HG02970 (cell line): ENCODE data around the gene PTCH2.
"Not testable (repeated sequence)": the region's sequence is repeated elsewhere in the genome, so short reads cannot be mapped to it uniquely, and the experiment has no call there.

Experiments
- ATAC-seq: cut with Tn5 transposase; IDR thresholded peaks from one replicate; pipeline ENCODE4 v1.9.1; 2021; ENCODE audit warnings: mild to moderate bottlenecking, moderate library complexity, moderate number of reproducible peaks; ENCODE audit not compliant: unreplicated experiment, low FRiP score

PTCH2 gene

GRCh38 chr1:44847845-44848244 is 4.8 kb upstream of the PTCH2 start:
- ATAC-seq = no peak

DNA sequence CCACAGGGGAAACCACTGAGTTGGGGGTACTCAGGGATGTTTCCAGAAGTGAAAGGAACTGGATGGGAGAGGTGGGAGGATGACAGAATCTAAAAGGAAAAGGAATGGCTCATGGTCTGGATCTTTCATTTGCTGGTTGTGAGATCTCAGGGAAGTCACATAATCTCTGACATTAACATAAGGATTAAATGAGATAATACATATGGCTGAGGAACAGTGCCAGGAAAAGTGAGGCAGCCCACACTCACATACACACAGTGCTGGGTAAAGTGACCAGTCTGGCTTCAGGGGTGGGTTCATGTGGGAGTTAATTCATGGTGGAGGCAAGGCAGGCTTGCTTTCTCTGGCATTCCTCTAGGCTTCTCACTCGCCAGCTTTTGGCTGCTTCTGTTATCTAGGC is 3.9 kb upstream of the PTCH2 start:
- no peak for ATAC-seq

DNA sequence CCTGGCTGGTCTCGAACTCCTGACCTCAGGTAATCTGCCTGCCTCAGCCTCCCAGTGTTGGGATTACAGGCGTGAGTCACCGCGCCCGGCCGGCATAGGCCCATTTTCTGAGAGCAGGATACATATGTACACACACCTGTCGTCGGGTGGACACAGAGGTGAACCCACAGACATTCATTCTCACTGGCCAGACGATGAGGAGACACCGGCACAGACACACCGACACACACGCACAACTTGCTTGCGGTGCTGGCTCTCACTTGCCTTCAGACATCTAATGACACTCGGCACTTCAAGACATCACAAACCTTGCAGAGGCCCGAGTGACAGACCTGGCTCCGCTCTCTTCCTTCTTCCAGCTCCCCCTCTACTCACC is 579 bp downstream of the PTCH2 start:
- ATAC-seq = no peak

GRCh38 chr1:44839576-44839975 is 3.5 kb downstream of the PTCH2 start:
- no peak for ATAC-seq

- ATAC-seq = not testable (repeated sequence)
Observed at GRCh38 chr1:44838294-44838693, 4.8 kb downstream of the PTCH2 start.

DNA sequence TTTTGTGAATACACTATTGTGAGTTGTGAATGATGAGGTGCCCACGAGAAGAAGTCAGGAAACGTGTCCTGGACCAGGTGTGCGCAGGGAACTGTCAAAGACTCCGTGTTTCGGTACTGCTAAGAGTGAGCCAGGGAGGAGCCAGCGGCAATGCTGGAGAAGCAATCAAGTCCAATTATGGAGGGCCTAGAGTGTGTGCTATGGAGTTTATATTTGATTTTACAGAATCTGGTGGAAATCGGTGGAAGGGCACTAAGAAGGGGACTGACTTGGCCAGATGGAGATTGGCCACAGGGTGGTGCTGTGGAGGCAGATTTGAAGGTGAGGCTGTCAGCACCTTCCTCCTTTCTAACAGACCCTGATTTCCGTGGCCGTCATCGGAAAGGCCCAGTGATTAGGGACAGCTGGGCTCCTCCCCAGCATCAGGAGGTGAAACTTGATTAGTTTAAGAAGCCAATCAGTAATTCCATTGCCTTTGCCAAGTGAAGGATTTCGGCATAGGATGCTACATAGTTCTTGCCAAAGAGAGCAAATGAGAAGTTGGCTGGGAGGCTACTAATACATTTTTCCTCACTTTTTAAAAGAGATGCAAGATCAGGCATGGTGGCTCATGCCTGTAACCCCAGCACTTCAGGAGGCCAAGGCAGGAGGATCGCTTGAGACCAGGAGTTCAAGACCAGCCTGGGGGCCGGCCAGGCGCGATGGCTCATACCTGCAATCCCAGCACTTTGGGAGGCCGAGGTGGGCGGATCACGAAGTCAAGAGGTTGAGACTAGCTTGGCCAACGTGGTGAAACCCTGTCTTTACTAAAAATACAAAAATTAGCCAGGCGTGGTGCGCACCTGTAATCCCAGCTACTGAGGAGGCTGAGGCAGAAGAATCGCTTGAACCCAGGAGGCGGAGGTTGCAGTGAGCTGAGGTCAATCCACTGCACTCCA is 7.0 kb downstream of the PTCH2 start:
- ATAC-seq = no peak

DNA sequence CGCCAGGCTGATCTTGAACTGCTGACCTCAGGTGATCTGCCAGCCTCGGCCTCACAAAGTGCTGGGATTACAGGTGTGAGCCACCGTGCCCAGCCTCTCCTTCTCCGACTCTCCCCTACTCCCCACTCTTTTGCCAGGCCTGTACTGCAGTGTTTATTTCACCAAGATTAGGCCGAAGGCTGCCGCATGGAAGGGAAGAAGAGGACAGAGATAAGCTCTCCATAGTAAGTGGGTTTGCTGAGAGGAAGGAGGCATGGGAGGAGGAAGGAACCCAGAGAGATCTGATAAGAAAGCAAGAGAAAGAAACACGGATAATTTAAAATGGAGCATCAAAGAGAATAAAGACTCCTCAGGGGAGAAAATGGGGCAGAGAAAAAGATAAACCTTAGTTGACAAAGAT is 8.7 kb downstream of the PTCH2 start:
- no peak for ATAC-seq

- no peak for ATAC-seq
Observed at GRCh38 chr1:44832056-44832705, 10.9 kb downstream of the PTCH2 start.

GRCh38 chr1:44831516-44831915 is 11.5 kb downstream of the PTCH2 start:
- no peak for ATAC-seq

DNA sequence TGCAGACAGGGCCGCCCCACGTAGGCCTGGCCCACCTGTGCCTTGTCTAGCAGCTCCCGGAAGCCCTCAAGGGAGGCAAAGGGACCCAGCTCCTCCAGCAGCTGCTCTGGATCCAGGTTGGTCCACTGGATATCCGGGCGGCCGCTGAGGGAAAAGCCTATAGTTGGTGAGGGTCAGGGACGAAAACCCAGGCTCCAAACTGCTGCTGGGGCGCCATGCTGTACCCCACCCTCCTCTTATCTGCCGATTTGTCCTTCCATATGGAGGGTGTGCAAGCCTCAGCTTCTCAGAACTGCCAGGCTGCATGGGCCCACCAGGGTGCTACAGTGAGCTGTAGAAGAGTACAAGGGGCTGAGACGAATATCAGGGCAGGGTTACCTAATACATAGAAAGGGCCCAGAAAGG is 12.2 kb downstream of the PTCH2 start:
- ATAC-seq = no peak

DNA sequence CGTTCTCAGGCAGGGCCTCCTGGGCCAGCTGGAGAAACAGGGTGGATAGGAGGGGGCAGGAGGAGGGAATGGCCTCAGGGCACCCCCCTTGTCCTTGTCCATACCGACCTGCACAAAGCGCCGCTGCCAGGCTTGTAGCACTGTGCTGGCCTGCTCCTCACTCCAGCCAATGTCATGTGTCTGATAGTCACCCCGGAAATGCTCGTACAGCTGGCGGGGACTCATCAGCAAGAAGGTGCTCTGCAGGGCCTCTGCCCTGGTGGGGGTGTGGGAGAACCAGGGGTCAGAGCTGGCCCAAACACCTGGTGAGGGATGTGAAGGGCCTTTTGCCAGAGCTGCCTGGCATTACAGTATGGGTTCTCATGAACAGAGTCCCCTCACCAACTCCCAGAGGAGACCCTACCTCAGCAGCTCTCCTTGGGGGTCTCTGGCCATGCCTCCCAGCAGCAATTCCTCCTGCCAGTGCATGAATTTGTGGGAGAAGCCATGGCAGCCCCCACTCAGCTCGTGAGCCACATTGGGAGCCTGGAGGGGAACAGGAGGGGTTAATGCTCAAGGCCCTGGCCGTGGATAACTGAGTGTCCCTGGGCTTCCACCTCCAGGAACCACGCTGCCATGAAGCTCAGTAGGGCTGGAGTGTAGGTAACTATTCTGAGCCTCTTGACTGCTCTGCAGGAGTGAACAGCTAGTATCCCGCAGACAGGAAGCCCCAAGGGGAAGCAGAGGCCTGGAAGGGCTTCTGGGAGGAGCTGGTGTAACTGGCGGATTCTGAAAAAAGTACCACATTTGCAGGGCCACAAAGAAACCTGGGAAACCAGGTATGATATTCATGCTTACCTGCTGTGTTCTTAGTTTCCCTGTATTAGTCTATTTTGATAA is 13.3 kb downstream of the PTCH2 start:
- no peak for ATAC-seq

DNA sequence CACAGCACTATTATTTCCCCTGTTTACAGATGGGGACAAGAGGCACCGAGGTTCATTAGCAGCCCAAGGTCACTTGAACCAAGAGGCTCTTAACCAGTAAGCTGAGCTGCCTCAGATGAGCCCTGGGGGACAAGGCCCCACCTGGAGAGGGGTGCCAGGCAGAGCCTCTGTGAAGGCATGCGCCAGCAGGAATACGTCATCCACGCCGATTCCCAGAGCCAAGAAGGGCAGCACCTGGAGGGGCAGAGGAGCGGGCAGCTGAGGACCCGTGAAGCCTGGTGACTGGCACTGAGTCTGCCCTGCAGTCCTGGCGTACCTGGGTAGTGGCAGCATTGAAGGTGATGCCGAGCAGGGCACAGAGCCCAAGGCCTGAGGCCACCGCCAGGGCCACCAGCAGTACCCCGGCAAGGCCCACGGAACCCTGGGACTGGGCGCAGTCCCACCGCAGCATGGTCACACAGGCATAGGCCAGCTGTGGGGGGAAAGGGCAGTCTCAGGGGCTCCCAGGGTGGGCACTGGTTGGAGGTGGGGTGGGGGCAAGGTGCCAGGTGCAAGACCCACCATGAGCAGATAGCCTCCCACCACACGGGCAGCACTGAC is 14.1 kb downstream of the PTCH2 start:
- ATAC-seq = no peak

DNA sequence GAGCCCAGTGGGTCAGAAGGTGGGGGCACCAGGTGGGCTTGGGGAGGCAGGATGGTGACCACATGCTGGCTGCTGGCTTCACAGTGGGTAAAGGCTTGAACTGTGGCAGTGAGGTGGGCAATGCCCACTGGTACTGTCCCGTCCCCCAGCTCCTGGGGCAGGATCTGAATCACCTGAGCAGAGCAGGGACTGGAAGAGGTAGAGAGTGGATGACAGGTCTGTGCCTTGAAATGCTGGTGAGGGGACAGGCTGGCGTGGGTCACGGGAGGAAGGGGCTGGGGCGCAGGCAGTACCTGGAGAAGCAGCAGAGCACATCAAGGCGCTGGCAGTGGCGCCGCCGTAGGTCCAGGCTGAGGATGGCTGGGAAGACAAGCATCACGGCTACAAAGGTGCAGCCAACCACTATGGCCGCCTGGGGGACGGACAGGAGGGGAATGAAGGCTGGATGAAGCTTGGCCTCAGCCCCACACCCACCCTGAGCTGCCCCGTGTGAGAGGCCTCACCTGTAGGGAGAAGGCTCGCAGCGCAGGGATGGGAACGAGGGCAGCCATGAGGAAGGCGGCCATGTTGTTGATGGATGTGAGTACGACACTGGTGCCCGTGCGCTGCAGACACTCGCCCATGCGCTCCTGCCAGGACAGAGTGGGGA is 14.9 kb downstream of the PTCH2 start:
- no peak for ATAC-seq

DNA sequence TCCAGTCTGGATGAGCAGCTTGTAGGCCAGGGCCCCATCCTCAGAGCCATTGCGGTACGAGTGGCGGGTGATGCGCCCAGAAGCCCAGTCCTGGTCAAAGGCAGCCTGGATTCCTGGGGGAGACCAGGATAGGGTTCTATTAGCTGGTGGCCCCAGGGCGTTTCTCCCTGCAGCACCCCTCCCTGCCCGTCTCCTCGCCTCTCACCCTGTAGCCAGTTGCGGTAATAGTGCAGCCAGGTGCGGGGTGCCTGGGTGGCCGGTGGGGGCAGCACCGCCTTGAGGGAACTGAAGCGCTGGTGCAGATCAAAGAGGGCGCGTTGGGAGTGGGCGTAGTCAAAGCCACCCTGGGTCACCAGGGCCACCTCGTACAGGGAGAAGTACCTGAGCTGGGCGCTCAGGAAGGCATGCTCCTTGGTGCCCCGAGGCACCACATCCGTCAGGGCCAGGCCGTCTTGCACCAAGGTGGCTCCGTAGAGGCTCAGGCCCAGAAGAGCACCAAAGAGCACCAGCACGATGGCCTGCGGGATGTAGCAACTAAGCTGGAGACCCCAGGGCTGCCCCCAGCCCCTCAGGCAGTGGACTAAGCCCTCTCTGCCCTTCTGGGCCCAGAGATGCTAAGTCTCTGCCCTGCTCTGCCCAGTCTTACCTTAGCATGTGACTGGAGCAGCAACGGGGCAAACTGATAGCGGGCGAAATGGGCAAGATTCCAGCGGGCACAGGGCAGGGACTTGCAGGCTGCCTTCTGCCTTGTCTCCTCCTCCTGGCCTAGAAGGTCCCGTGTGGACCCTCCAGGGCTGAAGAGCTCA is 15.7 kb downstream of the PTCH2 start:
- ATAC-seq = no peak

DNA sequence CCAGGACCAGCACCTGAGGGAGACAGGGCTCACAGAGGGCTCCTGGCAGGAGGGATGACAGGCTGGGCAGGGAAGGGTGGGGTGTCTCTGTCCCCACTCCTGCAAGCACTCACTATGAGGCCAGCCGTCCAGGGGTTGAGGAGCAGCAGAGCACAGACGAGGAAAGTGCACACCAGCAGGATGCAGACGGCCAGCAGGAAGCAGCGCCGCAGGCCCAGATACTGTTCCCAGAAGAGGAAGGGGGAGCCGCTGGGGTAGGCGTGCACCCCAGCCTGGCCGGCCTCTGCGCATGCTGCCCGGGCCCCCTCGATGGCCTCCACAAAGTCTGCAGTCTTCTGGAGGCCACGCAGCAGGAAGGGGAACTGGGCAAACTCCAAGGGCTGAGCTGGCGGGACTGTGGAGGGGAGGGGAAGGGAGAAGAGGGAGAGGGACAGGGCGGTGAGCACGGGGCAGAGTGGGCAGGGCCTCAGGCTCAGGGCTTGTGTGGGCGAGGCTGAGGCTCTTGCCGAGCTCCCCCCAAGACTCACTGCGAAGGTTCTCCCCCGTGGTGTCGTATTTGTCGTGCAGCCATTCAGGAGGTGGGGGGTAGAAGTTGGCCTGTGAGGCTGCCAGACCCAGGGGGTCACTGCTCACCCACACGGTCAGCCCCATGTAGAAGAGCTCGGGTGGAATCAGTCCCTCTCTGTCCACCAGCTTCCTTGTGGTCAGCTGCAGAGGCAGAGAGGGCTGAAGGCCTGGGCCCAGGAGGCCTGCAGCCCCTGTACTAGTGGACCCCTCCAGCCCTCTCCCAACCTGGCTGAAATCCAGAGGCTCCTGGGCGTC is 16.5 kb downstream of the PTCH2 start:
- no peak for ATAC-seq

DNA sequence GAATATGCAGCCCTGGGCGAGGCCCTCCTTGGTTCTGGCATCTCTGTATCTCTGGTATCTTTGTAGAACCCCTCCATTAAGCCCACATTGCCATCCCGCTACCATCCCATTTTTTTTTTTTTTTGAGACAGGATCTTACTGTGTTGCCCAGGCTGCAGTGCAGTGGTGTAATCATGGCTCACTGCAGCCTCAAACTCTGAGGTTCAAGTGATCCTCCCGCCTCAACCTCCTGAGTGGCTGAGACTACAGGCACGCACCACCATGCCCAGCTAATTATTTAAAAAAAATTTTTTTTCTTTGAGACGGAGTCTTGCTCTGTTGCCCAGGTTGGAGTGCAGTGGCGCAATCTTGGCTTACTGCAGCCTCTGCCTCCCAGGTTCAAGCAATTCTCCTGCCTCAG is 18.7 kb downstream of the PTCH2 start:
- not testable (repeated sequence) for ATAC-seq

DNA sequence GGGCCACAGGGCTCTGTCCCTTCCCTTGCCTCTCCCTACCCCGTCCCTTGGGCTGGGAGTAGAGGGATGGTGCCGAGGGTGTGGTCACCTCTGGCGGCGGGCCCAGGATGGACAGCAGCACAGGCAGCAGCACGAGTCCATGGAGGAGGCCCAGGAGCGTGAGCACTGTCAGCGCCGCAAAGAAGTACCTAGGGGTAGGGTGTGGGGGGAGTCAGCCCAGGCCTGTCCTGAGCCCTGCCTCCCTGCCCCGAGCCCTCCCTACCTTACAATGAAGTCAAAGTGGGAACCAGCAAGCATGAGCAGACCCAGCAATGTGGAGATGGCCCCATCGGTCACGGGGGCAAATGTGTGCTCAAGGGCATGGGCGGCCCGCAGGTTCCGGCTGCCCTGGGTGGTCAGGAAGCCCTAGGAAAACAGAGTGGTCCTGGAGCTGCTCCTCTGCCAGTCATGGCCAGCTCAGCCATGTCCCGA is 20.0 kb downstream of the PTCH2 start:
- no peak for ATAC-seq

GRCh38 chr1:44822131-44822701 is 20.8 kb downstream of the PTCH2 start:
- no peak for ATAC-seq
